GM12875 (cell line): ENCODE measurements around the gene DNAJC15.

Source experiments
- H3K4me3 ChIP-seq: one replicate; pipeline ENCODE4 v1.5.1; 2011; ENCODE audit warnings: low read depth, low read length, control low read depth
- TF ChIP-seq, protein P1 (sequence below): IDR thresholded peaks from 2 replicates; pipeline ENCODE4 v1.5.1; 2011; ENCODE audit warnings: low read depth, mild to moderate bottlenecking, control low read depth, inconsistent platforms, low read length, moderate library complexity, borderline replicate concordance; ENCODE audit not compliant: insufficient read depth

DNAJC15 gene

DNA sequence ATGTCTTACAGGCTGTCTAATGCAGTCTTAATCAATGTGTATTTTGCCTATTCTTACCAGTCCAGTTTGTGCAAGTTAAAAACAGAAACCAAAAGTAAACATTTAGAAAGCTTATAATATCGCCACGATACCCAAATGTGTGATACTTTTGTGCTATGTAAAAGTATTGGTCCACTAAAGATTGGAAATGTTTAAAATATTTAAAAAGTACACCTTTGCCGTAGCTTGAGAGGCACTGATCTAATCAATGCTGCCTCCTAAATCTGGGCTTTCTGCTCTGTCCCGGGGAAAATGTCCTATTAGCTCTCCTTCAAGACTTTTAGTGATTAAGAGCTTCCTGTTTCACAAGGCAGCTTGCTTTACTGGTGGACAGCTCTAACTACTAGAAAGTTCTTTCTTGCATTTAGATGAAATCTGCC, 64.7 kb downstream of the DNAJC15 start:
- H3K4me3 ChIP-seq, result peak overlapping the region; percentile 31
- TF ChIP-seq, protein P1, sequence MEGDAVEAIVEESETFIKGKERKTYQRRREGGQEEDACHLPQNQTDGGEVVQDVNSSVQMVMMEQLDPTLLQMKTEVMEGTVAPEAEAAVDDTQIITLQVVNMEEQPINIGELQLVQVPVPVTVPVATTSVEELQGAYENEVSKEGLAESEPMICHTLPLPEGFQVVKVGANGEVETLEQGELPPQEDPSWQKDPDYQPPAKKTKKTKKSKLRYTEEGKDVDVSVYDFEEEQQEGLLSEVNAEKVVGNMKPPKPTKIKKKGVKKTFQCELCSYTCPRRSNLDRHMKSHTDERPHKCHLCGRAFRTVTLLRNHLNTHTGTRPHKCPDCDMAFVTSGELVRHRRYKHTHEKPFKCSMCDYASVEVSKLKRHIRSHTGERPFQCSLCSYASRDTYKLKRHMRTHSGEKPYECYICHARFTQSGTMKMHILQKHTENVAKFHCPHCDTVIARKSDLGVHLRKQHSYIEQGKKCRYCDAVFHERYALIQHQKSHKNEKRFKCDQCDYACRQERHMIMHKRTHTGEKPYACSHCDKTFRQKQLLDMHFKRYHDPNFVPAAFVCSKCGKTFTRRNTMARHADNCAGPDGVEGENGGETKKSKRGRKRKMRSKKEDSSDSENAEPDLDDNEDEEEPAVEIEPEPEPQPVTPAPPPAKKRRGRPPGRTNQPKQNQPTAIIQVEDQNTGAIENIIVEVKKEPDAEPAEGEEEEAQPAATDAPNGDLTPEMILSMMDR, result no peak

DNA sequence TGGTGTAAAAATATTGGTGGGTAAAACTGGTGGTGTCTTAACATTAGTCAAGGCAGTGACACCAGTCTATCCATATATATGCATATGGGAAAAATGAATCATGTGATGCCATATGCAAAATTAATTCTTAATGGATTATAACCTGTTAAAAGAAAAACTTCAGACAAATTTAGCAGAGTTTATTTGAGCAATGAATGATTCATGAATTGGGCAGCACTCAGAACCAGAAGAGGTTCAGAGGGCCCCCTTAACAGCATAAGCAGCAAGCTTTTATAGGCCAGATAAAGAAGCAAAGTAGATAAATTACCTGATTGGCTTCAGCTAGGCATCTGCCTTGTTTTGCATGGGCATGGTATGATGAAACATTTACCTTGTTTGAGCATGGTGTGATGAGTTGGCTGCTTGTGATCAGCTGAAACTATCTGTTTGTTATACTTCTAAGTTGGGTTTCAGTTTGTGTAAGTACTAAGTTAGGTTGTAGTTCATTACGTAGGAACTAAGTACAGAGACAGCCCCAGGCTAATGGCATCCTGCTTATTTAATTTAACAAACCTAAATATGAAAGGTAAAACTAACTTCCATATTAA, 66.6 kb downstream of the DNAJC15 start:
- H3K4me3 ChIP-seq, result no peak overlapping the region
- TF ChIP-seq, protein P1, result no peak

DNA sequence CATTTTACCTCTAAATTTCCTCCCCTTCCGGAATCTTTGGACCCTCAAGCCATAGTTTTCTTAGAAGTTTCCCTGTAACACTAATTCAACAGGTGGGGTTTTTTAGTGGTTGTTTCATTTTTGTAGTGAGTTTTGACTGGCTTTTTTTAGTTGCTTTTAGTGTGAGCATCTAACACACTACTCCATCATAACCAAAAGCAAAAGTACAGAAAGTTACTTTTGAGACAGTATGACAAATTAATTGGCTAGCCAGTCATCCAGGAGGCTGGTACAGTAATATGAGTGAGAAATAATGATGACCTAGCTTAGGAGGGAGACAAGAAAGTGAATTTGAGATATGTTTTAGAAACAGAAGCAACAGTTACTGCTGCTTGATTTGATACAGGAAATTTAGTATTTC, 71.5 kb downstream of the DNAJC15 start:
- TF ChIP-seq, protein P1, result no peak
- no peak overlapping the region for H3K4me3 ChIP-seq

DNA sequence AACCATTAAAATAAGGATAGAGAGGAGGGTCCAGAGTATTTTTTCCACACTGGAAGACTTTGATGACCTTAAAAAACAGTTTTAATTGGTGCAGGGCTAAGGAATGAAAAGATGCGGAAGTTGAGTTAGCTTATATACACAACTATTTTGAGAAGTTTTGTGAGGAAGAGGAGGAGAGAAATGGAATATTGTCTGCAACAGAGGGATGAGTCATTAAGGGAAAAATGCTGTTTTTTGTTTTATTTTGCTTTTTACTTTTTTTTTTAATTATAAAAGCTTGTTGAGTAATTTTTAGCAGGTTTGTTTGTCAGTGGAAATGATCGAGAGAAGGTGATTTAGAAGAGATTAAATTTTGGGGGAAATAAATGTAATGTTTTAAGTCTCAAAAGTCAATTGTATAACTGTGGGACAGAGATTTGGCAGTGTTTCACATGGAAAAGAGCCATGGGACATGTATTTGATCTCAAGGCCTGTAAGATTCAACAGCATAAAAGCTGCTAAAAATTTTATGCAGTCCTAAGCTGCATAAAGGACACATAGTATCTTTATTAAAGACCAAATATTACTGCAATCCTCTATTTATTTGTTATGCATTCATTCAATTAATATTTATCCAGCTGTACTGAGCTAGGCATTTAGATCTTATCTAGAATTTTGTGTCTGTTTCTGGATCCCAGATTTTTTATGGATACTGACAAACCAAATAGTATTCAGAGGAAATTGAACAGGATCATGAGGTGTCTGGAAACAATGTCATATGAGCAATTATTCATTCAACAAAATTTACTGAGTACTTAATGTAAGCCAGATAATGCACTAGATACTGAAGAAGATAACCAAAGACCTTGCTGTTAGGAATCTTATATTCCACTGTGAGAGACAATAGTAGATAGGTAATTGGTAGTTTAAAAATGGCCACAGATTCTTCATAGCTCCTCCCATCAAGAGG, 72.7 kb downstream of the DNAJC15 start:
- TF ChIP-seq, protein P1, result no peak
- H3K4me3 ChIP-seq, result no peak overlapping the region

DNA sequence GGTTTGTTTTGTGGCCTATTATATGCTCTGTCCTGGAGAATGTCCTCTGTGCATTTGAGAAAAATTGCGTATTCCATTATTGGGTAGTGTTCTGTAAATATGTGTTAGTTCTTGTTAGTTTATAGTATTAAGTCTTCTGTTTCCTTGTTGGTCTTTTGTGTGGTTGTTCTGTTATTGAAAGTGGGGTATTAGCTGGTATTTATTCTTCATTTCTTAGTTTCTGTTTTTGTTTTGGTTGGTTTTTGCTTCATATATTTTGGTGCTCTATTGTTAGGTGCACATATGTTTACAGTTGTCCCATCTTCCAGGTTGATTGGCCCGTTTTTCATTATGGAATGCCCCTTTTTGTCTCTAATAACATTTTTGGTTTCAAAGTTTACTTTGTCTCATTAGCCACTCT, 77.3 kb downstream of the DNAJC15 start:
- TF ChIP-seq, protein P1, result no peak
- H3K4me3 ChIP-seq, result no peak overlapping the region

DNA sequence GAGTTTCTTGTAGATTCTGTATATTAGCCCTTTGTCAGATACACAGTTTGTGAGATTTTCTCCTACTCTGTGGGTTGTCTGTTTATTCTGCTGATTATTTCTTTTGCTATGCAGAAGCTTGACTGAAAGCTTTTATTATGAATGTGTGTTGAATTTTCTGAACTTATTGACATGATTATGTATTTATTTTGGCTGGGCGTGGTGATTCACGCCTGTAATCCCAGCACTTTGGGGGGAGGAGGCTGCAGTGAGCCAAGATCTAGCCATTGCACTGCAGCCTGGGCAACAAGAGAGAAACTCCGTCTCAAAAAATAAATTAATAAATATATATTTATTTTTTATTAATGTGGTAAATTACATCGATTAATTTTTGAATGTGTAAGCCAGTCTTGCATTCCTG, 78.9 kb downstream of the DNAJC15 start:
- TF ChIP-seq, protein P1, result no peak
- H3K4me3 ChIP-seq, result no peak overlapping the region
